HG03439 (cell line): Measurements from ENCODE around the gene EPHB1.

ENCODE experiments used
- ATAC-seq: cut with Tn5 transposase; IDR thresholded peaks from one replicate; pipeline ENCODE4 v1.9.1; 2021; ENCODE audit warnings: mild to moderate bottlenecking, moderate library complexity; ENCODE audit not compliant: unreplicated experiment

Gene EPHB1

GRCh38 chr3:134846911-134847317 is 51.9 kb downstream of the EPHB1 start:
- ATAC-seq, result no peak

DNA sequence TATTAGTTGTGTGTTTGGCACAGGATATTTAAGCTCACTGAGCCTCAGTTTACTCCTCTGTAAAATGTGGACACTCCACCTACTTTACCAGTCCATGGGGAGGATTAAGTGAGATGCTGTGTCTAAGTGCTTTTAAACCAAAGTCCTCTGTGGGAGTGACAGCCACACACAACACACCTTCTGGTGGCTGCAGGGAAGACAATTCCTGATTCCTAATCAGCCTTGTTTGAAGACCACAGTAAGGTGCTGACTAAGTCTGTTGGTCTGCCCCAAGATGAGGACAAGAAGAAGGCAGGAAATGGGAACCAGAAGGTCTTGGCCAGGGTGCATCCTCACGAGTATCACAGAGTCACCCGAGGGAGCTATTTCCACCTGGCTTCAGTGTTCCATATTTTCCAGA is 52.3 kb downstream of the EPHB1 start:
- no peak for ATAC-seq

- ATAC-seq, result no peak
Measured at GRCh38 chr3:134849561-134849960, 54.5 kb downstream of the EPHB1 start.

DNA sequence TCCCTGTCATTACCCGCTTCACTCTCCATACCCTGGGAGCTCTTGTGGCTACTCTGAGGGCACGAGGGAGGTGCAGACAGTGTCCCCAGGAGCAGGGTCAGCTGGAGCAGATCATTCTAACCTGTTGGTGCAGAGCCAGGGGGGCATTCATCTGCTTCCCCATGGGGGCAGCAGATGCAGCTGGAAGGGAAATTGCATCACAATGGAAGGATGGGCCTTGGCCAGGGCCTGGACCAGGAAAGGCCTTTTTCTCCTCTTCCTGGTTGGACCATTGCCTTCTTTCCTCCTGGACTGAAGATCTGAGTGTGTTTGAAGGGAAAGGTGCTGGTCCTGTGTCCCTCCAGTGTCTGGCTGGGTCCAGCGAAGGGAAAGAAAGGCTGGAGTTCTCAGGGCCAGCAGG is 55.7 kb downstream of the EPHB1 start:
- ATAC-seq, result no peak

DNA sequence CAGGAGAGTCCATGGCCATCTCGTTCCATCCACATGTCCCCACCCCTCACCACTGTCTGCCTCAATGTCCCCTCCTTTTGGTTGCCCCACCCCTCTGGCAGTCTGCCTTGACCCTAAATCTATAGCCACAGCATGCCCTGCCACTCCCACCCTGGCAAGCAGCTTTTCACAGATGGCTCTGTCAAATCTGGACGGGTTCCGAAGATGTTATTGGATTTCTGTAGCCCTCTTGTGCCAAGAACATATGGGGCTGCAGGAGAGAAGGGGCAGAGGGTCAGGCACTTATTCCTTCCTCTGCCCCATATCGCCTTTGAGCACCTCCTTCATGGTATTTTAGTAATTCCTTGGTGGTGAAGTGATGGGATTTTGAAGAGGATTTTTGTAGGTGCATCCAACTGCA is 57.1 kb downstream of the EPHB1 start:
- no peak for ATAC-seq

DNA sequence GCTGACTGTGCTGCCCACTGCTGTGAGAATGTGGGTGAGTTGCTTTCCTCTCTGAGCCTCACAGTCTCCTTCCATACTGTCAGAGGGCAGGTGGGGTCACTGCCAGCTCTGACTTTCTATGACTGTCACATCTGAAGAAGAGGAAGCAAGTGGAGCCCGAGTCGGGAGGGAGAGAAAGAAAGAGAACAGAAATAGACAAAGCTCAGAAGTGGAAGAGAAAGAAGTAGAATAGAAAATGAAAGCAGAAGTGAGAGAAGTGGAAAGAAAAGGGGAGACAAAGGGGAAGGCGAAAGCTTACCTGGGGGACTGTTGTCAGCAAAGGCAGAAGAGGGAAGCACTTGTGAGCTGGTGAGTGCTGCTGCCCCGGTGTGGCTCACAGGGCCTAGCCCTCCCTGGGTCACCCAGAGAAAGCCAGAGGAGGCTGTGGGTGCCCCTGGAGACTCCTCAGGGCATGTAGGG is 57.9 kb downstream of the EPHB1 start:
- ATAC-seq, result peak; percentile 95

GRCh38 chr3:134854254-134854653 is 59.2 kb downstream of the EPHB1 start:
- no peak for ATAC-seq

DNA sequence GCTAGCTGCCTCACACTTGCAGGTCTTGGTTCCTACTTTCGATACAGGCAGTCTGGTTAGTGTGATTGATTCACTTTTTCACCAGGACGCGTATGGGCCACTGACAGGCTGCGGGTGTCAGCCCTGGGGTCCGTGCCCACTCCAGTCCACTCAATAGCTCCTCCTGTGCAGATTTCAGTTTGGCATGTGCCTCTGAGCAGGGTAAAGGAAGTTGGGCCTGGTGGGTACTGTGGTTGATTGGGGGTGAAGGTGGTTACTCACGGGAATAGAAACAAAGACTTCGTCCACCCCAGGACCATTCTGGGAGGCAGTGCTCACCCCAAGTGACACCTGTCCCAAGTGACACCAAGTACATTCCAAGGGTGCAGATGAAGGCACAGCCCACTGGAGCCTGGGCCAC is 62.3 kb downstream of the EPHB1 start:
- no peak for ATAC-seq

DNA sequence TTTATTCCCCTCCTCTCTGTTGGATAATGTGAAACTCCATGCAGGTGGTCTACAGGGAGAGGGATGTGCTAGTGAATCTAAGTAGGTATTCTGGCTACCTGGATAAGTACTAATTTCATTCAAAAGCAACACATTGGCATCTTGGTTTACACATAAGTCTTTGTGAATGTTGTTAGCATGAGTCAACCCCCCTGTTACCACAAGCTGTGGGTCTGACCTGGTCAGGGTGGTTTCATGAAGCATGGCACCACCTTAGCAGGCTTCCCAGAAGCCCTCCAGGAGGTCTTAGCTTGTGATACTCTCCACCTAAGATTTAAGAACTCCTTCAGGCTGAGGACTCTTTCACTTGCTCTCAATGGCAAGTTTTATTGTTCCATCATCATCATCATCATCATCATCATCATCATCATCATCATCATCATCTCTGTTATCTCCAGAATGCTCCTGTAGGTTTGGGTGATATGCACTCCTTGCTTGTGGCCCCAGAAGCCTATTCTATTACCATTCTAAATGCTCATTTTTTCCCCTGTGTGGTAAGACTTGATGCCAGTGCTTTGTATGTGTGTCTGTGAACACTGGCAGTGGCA is 62.8 kb downstream of the EPHB1 start:
- no peak for ATAC-seq

DNA sequence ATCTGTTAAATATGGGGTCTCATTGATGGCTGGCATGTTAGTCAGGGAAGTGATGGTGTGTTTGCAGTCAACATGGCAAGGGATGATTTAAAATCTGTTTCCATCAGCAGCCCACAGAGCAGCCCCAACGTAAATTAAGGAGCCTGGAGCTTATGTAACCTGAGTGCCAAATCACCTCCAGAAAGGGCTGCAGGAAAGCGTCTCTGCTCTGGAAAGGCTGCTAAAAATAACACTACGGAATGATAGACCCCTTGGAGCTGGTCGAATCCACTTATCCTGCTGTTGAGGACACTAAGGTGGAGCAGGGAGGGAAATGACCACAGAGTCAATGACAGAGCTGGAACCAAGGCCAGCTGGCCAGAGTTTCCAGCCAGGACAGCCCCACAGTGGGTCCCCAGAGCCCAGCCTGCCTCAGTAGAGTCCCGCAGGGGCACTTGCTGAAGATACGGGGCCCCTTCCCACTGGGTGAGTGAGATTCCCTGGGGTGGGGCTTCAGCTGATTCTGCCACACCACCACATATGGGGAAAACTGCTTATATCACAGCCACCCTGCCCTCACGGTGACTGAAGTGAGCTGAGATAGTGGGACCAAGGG is 63.5 kb downstream of the EPHB1 start:
- no peak for ATAC-seq

DNA sequence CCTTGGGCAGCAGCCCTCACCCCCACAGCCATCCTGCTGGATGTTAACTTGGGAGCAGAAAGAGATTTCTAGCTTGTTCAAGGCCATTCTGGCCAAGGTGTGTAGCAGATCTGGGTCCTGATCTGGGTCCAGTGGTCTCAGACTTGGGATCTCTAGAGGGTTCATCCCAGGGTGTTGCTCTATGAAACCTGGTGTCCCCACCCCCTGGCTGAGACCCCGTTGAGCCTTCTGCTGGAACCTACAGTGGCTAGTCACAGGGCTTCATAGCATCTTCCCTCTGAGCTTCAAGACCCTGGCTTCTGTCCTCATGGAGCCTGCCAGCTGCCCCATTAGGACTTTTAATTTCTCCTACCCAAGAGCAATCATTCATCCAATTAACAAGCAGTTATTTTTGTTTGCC is 64.3 kb downstream of the EPHB1 start:
- ATAC-seq, result no peak

GRCh38 chr3:134860141-134860540 is 65.1 kb downstream of the EPHB1 start:
- no peak for ATAC-seq

- ATAC-seq, result no peak
Measured at GRCh38 chr3:134863915-134864314, 68.9 kb downstream of the EPHB1 start.

DNA sequence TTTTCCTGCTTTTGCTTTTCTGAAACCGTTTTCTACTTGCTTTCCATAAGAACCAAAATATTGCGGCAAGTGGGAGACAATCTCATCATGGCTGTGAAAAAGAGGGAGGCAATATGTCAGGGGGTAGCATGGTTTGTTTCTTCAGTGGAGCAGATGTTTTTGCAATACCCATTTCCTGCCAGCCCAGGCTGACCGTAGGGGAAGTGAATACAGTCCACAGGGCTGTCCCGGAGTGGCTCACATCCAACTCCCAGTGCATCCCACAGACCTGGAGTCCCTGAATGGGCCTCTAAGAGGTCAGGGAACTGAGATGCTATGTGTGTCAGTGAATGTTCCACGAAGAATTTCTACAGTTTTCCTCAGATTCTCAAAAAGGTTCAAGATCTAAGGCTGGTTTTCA is 69.6 kb downstream of the EPHB1 start:
- no peak for ATAC-seq

GRCh38 chr3:134867277-134867676 is 72.2 kb downstream of the EPHB1 start:
- ATAC-seq, result no peak

DNA sequence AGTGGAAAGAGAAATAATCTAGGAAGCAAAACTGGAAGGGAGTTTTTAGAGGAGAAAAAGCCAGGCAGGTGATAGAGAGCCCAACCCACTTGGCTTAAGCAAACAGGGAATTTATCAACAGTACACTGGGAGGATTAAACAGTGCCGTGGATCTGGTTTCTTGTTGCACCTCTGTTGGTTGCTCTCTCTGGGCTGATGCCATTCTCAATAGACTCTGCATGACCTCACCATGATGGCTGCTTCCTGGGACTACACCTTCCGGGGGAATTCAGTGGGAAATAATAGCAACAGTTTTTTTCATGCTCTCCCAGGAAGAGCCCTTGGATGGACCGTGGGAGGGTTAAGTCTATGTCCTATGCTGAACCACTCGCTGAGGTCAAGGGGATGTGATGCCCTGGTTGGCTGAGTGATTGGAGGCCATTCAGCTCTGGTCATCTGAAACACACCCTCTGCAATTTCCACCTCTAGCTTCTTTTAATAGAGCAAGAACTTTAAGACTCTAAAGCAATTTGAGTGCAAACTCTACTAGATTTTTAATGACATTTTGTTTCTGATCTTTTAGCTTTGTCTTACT is 74.2 kb downstream of the EPHB1 start:
- ATAC-seq, result no peak

- ATAC-seq, result no peak
Measured at GRCh38 chr3:134871818-134872217, 76.8 kb downstream of the EPHB1 start.

GRCh38 chr3:134872440-134873388 is 77.7 kb downstream of the EPHB1 start:
- ATAC-seq, result no peak

- no peak for ATAC-seq
Measured at GRCh38 chr3:134873789-134874188, 78.7 kb downstream of the EPHB1 start.

DNA sequence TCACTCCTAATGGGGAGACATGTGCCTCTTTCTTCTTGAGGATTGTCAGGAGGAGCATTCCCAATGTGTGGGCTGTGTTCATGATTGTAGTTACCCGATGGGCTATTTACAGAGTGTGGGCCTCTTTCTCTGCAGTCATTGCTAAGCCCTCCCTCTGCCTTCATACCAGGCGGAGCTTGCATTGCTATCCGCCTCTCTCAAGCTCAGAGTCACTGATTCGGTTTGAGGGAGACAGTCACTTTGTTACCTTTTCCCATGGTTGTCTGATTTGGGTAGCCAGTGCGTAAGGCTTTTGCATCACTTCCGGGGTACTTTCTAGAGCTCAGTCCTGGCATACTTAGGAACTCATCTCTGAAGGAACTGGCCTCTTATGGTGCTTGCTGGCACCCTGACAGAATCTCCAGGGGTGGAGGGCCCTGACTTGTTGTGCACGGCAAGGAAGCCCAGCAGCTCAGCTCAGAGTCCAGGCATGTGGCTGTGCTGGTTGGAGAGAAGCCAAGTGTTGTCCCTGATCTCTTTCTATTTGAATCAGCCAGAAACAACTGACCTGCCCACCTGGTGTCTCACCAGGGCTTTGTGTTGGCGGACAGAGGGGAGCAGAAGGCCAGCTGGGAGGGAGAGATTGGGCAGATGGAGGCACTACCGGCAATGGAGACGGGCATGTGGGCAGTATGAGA is 79.8 kb downstream of the EPHB1 start:
- no peak for ATAC-seq

GRCh38 chr3:134876836-134877235 is 81.8 kb downstream of the EPHB1 start:
- no peak for ATAC-seq
